AG09319 (cell line): ENCODE measurements around the gene TMEM179.

Source experiments
- DNase-seq: peaks from one replicate; pipeline ENCODE4 v3.0.0-alpha.2; 2010; ENCODE audit warnings: low read depth; ENCODE audit errors: extremely low read depth
- TF ChIP-seq, protein P1 (sequence below): IDR thresholded peaks from 2 replicates; pipeline ENCODE4 v1.5.1; 2011; ENCODE audit warnings: low read depth, mild to moderate bottlenecking, inconsistent platforms, low read length, moderate library complexity

Gene TMEM179

DNA sequence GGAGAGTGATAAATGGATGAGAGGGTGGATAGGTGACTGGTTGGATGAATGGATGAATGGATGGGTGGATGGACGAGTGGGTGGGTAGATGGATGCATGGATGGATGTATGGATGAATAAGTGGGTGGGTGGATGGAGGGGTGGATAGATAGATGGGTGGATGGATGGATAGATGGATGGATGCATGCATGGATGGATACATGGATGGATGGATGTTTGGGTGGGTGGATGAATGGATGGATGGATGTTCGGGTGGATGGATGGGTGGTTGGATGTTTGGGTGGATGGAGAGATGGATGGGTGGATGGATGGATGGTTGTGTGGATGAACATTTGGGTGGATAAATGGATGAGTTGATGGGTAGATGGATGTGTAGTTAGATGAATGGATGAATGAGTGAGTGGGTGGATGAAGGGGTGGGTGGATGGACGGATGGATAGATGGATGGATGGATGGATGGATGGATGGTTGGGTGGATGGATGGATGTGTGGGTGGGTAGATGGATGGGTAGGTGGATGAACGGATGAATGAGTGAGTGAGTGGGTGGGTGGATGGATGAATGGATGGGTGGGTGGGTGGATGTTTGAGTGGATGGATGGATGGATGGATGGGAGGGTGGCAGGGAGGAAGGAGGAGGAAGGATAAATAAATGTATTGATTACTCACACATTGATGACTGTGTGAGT is 9.7 kb upstream of the TMEM179 start:
- DNase-seq, result no peak
- TF ChIP-seq, protein P1, sequence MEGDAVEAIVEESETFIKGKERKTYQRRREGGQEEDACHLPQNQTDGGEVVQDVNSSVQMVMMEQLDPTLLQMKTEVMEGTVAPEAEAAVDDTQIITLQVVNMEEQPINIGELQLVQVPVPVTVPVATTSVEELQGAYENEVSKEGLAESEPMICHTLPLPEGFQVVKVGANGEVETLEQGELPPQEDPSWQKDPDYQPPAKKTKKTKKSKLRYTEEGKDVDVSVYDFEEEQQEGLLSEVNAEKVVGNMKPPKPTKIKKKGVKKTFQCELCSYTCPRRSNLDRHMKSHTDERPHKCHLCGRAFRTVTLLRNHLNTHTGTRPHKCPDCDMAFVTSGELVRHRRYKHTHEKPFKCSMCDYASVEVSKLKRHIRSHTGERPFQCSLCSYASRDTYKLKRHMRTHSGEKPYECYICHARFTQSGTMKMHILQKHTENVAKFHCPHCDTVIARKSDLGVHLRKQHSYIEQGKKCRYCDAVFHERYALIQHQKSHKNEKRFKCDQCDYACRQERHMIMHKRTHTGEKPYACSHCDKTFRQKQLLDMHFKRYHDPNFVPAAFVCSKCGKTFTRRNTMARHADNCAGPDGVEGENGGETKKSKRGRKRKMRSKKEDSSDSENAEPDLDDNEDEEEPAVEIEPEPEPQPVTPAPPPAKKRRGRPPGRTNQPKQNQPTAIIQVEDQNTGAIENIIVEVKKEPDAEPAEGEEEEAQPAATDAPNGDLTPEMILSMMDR, result no peak

DNA sequence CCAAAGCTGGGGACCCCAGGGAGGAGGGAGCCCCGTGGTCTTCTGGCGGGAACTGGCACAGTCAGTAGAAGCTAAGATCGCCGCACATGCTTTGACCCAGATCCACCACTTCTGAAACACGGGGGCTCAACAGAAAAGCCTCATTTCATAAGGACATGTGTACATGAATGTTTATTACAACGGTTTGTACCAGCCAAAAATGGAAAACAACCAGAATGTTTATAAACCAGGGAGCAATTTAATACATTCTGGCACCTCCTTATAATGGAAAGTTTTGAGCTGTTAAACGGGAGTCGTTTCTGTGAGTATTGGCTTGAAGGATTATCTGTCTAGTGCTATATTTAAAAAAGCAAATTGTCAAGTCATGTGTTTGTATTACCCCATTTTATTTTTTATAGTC is 7.3 kb upstream of the TMEM179 start:
- TF ChIP-seq, protein P1, result no peak
- DNase-seq, result no peak

DNA sequence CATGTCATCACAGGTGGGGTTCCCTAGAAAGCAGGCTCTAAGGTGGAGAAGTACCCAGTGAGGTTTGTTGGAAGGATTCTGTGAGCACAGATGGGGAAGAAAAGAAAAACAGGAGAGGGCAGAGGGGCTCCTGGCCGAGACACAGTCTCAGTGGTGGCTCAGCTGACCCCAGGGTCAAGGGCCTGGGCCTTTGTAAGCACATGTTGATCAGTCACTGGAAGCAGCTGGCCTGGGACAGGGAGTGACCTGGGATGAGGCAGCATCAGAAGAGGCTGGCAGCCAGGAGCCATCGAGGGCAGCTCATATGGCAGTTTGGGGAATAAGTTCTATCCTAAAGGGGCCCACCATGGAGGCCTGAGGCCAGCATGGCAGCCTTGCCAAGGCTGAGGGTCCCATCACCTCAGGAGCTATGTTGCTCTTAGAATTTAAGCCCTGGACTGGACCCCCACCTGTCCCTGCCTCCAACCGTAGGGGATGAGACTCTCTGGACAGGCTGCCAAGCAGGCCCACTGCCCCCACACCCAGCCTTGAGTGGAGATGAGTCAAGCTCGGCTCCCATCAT is 6.3 kb upstream of the TMEM179 start:
- TF ChIP-seq, protein P1, result no peak

DNA sequence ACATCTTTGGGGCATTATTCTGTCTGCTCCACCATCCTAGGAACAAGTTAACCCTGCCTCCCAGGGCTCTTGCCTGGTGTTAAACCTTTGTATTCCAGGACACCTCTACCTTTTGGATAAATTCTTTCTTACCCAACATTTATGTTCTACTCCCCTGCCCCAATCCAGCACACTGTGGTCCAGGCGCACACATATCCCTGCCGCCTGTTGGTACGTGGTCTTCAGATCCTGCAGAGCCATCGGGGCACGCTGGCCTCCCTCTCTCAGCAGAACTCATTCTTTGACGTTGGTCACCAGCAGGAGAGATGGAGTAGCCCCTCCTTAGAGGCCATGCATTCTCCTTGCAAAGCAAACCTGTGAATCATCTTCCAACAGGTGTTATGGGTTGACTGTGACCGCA is 5.1 kb upstream of the TMEM179 start:
- no peak for DNase-seq
- TF ChIP-seq, protein P1, result no peak

More for the DNA sequence above, 6.3 kb upstream of the TMEM179 start:
- DNase-seq, result no peak

DNA sequence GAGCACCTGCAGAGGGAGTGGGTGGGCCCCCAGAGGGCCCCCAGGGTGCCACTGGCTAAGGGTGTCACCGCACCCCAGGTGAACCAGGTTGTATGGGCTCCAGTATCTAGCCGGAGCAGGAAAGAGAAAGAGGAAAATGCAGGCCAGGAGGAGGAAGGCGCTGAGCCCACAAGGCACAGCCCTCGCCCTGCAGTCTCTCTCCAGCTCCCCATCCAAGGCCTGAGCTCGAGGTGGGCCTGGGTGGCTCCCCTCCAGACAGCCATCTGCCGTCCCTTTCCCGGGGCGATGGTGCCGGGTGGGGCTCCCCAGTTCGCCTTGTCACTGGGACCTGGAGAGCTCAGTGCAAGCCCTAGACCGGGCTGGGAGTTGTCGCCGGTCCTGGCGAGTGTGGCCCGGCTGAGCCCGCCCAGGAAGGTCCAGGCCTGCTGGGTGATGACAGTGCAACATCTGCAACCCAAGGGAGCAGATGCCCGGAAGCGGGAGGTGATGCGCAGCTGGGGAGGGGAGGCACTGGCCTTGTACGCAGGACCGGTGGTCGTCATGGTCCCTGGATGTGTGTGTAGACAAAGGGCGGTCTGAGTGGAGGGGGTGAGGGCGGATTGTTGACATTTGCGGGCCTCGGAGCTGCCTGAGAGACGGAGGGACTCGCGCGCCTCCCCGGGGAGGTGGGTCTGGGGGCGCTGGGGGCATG is 716 bp downstream of the TMEM179 start:
- TF ChIP-seq, protein P1, result no peak
- DNase-seq, result no peak

DNA sequence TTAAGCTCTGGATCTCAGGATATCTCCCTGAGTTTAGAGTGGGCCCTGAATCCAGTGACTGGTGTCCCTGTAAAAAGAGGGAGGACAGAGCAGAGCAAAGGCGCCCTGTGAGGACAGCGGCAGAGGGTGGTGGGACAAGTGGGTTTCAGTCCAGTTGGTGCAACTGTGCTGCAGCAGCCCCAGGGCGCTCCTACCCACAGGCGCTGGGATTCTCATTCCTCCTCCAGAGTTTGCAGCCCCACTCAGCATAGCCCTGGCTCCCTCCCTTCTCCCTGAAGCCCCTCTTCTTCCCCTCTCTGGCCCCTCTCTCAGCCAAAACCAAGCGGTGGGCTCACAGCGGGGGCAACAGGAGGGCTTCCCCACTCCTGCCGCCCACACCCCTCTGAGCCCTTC is 1.6 kb downstream of the TMEM179 start:
- TF ChIP-seq, protein P1, result no peak
- DNase-seq, result no peak

DNA sequence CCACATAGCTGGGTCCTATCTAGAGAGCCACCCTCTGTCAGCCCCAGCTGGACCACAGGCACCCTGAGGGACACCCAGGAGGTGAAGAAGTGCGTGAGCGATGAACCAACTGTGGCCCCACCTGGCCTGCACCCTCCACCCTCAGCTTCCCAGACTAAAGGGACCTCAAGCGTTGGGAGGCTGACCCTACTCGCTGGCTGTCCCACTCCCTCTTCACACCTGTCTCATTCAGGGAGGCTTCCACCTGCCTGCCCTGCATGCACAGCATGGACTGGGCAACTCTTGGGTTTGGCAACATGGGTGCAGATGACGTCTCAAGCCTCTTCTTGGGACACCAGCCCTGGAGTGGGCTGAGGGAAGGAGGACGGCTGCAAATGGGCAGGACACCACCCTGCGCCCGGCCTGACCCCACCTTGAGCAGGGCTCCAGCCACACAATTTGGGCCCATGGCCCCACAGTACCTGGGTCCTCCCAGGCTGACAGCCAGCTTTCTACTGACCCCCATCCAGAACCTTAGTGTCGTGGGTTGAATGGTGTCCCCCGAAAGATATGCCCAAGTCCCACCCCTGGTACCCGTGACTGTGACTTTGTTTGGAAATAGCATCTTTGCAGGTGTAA is 2.1 kb downstream of the TMEM179 start:
- TF ChIP-seq, protein P1, result no peak

More for the DNA sequence above, 2.1 kb downstream of the TMEM179 start:
- DNase-seq, result no peak
